DND-41 (cell line): ENCODE data around the gene FANK1.
"Not testable (repeated sequence)": the region's sequence is repeated elsewhere in the genome, so short reads cannot be mapped to it uniquely, and the experiment has no call there.

Experiments used
- EZH2 ChIP-seq: IDR thresholded peaks from 3 replicates; pipeline ENCODE4 v1.6.1; 2012; ENCODE audit warnings: borderline replicate concordance, low read depth, mild to moderate bottlenecking, moderate library complexity, low read length, inconsistent platforms; ENCODE audit not compliant: severe bottlenecking
- TF ChIP-seq, protein P1 (sequence below): IDR thresholded peaks from 2 replicates; pipeline ENCODE4 v1.5.1; 2012; ENCODE audit warnings: borderline replicate concordance, low read length, moderate library complexity, mild to moderate bottlenecking; ENCODE audit not compliant: poor library complexity, severe bottlenecking; ENCODE audit errors: extremely low read depth

- TF ChIP-seq, protein P1, sequence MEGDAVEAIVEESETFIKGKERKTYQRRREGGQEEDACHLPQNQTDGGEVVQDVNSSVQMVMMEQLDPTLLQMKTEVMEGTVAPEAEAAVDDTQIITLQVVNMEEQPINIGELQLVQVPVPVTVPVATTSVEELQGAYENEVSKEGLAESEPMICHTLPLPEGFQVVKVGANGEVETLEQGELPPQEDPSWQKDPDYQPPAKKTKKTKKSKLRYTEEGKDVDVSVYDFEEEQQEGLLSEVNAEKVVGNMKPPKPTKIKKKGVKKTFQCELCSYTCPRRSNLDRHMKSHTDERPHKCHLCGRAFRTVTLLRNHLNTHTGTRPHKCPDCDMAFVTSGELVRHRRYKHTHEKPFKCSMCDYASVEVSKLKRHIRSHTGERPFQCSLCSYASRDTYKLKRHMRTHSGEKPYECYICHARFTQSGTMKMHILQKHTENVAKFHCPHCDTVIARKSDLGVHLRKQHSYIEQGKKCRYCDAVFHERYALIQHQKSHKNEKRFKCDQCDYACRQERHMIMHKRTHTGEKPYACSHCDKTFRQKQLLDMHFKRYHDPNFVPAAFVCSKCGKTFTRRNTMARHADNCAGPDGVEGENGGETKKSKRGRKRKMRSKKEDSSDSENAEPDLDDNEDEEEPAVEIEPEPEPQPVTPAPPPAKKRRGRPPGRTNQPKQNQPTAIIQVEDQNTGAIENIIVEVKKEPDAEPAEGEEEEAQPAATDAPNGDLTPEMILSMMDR = not testable (repeated sequence)
- TF ChIP-seq EZH2 = not testable (repeated sequence)
These were observed 4.6 kb downstream of the FANK1 start for GRCh38 chr10:125900963-125901362.
